NCI-H2081 (cell line): Measurements from ENCODE around the gene COPG2.

Experiments
- DNase-seq, 2 experiments: peaks; one replicate each; lab custom pipeline; 2025; lab: John Stamatoyannopoulos, UW

COPG2 gene

DNA sequence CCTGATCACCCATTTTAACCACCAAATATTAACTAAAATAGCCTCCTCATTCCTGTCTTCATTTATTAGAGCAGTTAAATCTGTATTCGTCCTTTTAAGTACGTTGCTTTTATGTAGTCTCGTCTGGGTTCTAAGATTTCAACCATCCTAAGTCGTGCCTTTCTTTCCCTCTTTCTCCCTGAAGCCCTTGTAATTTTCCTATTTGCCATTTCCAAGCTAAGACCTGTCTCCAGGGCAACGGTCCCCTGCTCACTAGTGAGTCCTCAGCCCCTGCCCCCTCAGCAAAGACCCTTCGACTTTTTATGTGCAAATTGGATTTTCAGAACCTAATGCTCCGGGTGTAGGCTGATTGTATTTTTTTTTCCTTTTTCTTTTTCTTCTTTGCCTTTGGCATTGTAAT, 192.8 kb downstream of the COPG2 start:
- DNase-seq: no peak

DNA sequence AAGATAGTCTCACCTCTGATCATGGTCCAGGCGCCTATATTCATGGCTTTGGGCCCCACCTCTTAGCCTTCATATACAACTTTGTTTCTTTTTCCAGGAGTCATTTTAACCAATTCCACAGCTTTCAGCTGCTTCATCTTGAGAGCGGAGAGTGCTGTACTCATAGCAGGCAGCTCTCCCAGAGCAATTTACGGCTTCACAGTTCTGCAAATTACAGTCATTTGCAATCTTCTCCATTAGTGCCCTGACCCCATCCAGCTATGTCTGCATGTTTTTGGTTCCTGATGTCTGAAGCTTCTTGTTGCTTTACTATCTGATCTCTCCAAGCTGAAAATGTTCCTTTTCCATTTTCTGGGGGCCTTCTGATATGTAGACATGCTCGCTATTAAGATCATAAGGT, 194.7 kb downstream of the COPG2 start:
- DNase-seq: peak; percentile 67 to 90

DNA sequence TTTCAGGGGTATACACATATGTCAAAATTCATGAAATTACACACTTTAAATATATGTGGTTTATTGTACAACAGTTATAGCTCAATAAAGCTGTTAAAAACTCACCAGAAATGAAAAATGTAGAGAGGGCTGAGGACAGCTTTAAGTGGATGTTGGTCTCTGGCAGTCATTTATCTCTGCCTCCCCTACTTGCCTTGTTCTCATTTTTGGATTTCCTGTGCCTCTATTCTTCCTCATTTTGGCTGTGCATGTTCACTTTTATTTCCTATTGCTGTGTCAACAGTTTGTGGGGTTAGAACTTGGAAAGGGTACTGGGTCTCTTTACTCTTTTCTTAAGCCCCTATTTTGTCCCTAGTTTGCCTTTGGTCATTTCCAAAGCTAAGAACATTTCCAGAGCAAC, 195.3 kb downstream of the COPG2 start:
- DNase-seq: peak in 1 of 2 experiments; percentile 39

DNA sequence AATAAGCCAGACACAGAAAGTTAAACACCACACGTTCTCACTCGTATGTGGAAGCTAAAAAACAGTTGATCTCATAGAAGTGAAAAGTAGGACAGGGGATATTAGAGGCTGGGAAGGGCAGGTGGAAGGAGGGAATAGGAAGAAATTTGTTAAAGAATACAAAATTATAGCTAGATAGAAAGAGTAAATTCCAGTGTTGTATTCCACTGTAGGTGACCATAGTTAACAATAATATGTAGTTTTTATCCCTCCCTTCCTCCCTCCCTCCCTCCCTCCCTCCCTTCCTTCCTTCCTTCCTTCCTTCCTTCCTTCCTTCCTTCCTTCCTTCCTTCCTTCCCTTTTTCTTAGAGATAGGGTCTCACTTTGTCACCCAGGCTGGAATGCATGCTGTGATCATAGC, 196.6 kb downstream of the COPG2 start:
- DNase-seq: no peak

DNA sequence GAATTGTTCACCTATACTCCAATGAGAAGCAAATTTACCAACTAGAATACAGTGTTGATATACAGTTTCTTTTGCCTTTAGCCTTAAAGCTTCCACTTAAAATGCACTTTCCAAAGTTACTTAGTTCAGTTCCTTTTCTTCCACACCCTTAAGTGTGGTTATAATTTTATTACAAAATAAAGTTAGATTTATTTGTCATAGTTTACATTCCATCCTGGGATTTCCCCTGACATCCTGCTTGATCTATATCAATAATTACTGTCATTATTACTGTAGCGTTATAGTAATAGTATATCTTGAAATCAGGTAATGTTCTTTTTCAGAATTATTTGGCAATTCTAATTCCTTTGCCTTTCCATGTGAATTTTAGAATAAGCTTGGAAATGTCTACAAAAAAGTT, 199.9 kb downstream of the COPG2 start:
- DNase-seq: no peak

DNA sequence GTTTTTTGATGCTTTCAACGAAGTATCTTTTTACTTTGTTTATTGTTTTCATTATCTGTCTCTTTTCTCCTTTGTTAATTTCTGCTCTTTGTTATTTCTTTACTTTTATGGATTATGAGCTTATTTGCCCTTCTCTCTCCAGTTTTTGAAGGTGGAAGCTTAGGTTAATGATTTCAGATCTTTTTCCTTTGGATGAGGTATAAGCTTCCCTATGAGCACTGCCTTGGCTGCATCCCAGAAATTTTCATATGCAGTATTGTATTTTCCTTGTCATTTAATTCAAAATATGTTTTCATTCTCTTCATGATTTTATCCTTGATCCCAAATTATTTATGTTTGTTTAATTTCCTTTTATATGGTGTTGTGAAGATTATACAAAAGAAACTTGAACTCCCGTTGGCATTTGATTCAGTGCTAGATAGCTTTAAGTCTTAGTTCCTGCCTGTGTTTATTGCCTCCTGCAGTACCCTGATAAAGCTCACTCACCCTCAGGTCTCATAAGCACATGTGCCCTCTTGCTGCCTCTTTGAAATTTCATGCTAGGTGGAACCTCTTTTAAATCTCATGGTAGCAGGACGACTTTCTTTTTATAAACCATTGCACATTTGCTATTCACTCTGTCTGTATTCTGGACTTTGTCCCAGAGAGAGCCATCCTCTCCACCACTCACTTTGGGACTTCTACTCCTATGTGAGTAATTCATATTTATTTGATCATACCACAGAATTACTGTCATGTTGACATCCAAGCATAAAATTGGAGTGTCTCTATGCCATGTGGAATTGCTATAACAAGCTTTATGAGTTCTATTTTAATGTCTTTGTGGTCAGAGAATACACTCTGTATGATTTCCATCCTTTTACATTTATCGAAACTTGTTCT, 204.8 kb downstream of the COPG2 start:
- DNase-seq: no peak

DNA sequence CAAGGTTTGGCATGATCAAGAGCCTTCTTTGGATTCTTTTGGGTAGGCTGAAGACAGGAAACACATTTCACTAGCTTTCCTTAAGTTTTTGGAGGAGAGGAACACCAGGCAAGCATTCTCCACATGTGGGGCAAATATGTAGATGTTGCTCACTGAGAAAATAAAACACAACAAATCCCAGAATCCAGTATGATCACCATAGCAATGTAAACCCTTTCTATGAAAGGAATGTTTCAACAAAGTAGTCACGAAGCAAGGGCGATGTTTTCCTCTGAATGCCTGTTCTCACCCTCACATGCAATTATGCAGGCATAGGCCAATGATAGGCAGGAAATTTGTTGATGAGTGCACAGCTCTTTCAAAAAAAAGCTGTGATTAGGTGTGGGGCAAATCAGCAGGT, 207.3 kb downstream of the COPG2 start:
- DNase-seq: no peak

DNA sequence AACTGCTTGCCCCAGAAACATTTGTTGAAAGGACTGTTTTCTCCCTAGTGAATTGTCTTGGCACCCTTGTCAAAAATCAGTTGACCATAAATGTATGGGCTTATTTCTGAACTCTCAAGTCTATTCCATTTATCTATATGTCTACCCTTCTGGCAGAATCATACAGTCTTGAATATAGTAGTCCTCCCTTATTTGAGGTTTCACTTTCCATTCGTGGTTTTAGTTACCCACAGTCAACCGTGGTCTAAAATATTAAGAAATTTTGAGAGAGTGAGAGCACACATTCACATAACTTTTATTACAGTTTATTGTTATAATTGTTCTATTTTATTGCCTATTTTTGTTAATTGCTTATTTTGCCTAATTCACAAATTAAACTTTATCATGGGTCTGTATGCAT, 210.3 kb downstream of the COPG2 start:
- DNase-seq: no peak
